Smooth muscle cell of the brain vasculature (primary cell): ENCODE measurements around the gene GOLT1B.

Source experiments
- DNase-seq: peaks from one replicate; pipeline ENCODE4 v3.0.0-alpha.2; 2012; ENCODE audit warnings: low read depth, low spot score

Gene GOLT1B

GRCh38 chr12:21566223-21566906, 64.8 kb downstream of the GOLT1B start:
- no peak for DNase-seq

GRCh38 chr12:21566907-21567394, 65.4 kb downstream of the GOLT1B start:
- DNase-seq = no peak
